SK-MEL-5 (cell line): ENCODE results near the gene PLA2G6. TPM values are rescaled to one million over a fixed set of nuclear protein-coding genes. Genes with fewer than 3 reads are reported as not detected.
A peak's percentile ranks its signal among the peaks of the same experiment; 100 is the strongest.
"Not testable (repeated sequence)": the region's sequence is repeated elsewhere in the genome, so short reads cannot be mapped to it uniquely, and the experiment has no call there.

Source experiments
- DNase-seq: peaks from one replicate; pipeline ENCODE4 v3.0.0-alpha.2; 2016; ENCODE audit warnings: low read depth, low spot score
- in situ Hi-C: cut with HindIII; loops from 2 replicates; pipeline ENCODE4 v1.10.0; 2016; ENCODE audit warnings: low sequenced_read_pairs, high pct_unique_total_duplicates, low pct_unique_long_range_greater_than_20kb
- total RNA-seq: library from RNA; depleted of rRNA; stranded (reverse); fragments of >200 nt; shearing (Covaris generic); gene quantifications from 2 replicates; pipeline ENCODE4 v1.2.3, GENCODE V29; 2014

Gene PLA2G6
- total RNA-seq, 1 experiment from 2014 or later = 20.8 TPM

GRCh38 chr22:38125751-38126201 is 55.9 kb downstream of the PLA2G6 start:
- DNase-seq = no peak
- in situ Hi-C loops = no loop called here

- no peak for DNase-seq
- in situ Hi-C loops = no loop called here
Measured at GRCh38 chr22:38125038-38125610, 56.5 kb downstream of the PLA2G6 start.

GRCh38 chr22:38124236-38124974 is 57.2 kb downstream of the PLA2G6 start:
- DNase-seq = no peak
- in situ Hi-C loops = no loop called here

- in situ Hi-C loops = no loop called here
Measured at GRCh38 chr22:38122616-38123015, 59.0 kb downstream of the PLA2G6 start.

DNA sequence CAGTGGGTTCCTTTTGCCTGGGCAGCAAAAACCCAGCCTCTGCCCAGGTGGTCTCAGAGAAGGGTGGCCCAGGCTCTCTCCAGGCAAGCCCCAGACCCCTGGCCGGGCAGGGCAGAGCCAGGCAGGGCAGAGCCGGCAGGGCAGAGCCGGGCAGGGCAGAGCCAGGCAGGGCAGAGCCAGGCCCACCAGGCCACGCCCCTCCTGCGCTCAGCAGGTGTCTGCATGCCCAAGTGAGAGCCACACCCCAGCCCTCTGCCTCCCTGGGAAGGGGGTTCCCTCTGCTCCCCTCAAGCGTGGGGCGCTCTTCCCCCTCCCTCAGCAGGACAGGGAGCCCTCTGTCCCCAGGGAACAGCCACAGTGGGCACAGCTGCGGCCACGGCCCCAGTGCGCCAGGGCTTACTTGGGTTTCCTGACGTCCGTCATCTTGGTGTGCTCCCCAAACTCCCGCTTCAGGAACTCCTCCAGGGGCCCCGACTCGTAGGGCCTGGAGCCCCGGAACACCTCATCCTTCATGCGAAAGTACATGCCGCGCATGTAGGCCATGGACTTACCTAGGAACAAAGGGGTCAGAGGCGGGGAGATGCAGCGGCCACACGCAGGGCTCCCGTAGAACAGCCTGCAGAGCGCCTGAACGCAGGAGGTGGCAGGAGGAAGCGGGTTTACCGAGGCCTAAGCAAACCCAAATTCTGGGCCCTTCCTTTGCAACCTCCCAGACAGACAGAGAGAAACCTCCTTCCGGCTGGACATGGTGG is 61.1 kb downstream of the PLA2G6 start:
- in situ Hi-C loops = no loop called here
- DNase-seq = no peak

More at GRCh38 chr22:38122616-38123015, 59.0 kb downstream of the PLA2G6 start:
- DNase-seq = no peak

DNA sequence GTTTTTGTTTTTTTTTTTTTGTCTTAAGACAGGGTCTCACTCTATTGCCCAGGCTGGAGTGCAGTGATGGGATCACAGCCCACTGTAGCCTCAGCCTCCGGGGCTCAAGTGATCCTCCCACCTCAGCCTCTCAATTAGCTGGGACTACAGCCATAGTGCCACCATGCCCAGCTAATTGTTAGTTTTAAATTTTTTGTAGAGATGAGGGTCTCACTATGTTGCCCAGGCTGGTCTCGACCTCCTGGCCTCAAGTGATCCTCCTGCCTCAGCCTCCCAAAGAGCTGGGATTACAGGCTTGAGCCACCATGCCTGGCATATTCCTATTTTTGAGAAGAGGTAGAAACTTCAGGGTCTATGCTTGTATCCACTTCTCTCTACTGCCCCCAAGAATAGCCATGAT is 62.9 kb downstream of the PLA2G6 start:
- DNase-seq, in situ Hi-C loops: not testable (repeated sequence)

- no peak for DNase-seq
- in situ Hi-C loops = no loop called here
Measured at GRCh38 chr22:38118182-38118581, 63.4 kb downstream of the PLA2G6 start.

DNA sequence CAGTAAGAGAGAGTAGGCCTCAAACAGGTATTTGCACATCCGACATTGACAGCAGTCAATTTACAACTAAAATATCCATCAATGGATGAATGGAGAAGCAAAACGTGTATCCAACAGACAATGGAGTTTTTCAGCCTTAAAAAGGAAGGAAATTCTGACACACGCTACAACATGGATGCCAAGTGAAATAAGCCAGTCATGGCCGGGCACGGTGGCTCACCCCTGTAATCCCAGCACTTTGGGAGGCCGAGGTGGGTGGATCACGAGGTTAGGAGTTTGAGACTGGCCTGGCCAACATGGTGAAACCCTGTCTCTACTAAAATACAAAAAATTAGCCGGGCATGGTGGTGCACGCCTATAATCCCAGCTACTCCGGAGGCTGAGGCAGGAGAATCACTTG is 64.1 kb downstream of the PLA2G6 start:
- in situ Hi-C loops, DNase-seq: not testable (repeated sequence)

GRCh38 chr22:38115423-38116205 is 66.0 kb downstream of the PLA2G6 start:
- in situ Hi-C loops = no loop called here
- DNase-seq = no peak

- DNase-seq = peak; percentile 87
- in situ Hi-C loops = no loop called here
Measured at GRCh38 chr22:38114484-38115398, 66.9 kb downstream of the PLA2G6 start.

GRCh38 chr22:38112381-38112780 is 69.2 kb downstream of the PLA2G6 start:
- in situ Hi-C loops = no loop called here

DNA sequence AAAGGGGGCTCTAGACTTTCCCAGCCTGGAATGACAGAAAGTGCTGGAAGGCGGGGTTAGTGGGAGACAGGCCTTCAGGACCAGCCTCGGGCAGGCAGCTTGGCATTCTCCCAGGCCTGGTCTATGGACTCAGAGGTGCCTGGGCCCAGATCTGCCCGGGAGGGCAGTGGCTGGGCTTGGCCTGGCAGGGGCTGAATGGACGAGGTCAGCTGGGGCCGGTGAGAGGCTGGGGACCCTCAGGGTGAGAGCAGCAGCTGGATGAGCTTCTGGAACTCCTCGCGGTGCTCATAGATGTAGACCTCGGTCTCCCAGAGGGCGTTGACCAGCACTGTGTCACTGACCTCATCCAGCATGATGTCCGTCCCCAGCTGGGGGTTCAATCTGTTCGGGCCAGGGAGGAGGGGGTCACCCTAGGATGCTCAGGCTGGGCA is 69.7 kb downstream of the PLA2G6 start:
- in situ Hi-C loops = no loop called here
- DNase-seq = no peak

More at GRCh38 chr22:38112381-38112780, 69.2 kb downstream of the PLA2G6 start:
- DNase-seq = no peak

GRCh38 chr22:38110863-38111852 is 70.5 kb downstream of the PLA2G6 start:
- in situ Hi-C loops = no loop called here
- no peak for DNase-seq

DNA sequence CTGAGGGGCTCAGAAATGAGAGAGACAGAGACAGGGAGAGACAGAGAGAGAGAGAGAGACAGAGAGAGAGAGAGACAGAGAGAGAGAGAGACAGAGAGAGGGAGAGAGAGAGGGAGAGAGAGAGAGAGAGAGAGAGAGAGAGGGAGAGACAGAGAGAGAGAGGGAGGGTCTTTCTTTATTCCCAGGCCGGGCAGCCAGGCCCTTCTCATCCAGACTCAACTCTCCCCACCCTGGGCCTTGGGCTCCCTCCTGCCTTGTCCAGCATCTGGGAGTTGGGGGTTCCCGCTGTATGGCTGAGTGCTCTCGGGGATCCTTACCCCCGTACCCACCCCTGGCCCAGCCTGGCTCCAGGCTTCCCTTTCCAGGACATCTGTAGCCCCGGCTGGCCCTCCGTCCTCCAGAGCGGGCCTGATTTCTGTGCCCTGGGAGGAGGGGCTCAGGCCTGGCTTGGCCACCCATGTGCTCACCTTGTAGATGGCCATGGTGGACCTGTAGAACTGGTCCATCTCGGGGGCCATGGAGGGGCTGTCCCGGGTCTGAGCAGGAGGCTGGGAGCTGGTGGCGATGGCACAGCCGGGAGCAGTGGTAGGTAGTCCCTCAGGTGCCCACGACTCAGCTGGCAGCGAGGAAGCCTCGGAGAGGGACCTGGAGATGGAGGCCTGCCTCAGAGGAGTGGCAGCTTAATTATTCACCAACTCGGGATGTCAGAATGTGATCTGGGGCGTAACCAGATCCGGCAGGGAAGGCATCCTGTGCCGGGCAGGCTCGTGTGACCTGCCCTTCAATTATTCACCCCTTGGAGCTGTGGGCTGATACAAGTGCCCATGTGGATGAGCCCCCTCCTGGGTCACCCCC is 71.4 kb downstream of the PLA2G6 start, which contains the start of gene BAIAP2L2:
BAIAP2L2 (minus strand) TSS at position 677 of the 855 bp plus-strand sequence; CDS start at position 518, 159 bp downstream.
- in situ Hi-C loops = no loop called here
- DNase-seq = no peak
